Measurements from ENCODE around the gene DAPK1. TPM values are rescaled to one million over a fixed set of nuclear protein-coding genes. Genes with fewer than 3 reads are reported as not detected.
A peak's percentile ranks its signal among the peaks of the same experiment; 100 is the strongest.

DAPK1 gene
- polyA plus RNA-seq, 1 experiment: 5.4 TPM

DNA sequence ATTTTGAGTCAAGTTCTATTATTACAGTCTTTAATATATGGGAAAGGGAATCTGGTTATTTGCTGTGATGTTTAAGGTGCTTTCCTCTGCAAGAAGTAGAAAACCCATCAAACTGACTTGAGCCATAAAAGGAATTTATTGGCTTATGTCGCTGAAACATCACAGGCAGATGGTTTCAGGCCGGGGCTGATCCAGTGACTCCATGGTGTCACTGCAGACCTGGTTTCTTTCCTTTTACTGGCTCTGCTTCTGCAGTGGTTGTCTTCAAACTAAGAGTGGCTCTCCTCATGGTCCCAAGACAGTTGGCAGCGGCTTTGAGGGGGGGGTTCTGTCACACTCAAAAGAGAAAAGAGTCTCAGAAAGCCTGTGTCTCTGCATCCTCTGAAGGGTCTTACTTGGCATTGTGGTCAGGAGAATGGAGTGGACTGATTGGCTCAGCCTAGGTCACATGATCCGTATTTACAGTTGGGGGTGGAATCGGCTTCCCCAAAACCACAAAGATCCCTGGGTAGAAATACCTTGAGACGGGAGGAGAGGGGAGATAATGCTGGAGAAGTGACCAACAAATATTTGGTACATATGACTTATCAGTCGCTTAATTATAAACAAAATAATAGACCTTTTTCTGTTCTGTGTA, 106.3 kb downstream of the DAPK1 start:
- ChIA-PET CTCF (no interaction called here), POLR2A (no interaction called here)
- TF ChIP-seq CTCF (IDR thresholded peaks at IDR 0.05; ENCODE audit: insufficient read depth, low read depth, low read length): no peak
- no peak for DNase-seq (ENCODE audit: low read depth)
- Histone ChIP-seq H3K36me3 (ENCODE audit: control insufficient read depth, insufficient read depth, low read length) (no peaks in the 10 kb centered on the region), H3K27me3 (ENCODE audit: control insufficient read depth, insufficient read depth, low read length) (no peaks in the 10 kb centered on the region), H3K4me3 (ENCODE audit: low read depth, low read length) (no peak overlapping the region)

DNA sequence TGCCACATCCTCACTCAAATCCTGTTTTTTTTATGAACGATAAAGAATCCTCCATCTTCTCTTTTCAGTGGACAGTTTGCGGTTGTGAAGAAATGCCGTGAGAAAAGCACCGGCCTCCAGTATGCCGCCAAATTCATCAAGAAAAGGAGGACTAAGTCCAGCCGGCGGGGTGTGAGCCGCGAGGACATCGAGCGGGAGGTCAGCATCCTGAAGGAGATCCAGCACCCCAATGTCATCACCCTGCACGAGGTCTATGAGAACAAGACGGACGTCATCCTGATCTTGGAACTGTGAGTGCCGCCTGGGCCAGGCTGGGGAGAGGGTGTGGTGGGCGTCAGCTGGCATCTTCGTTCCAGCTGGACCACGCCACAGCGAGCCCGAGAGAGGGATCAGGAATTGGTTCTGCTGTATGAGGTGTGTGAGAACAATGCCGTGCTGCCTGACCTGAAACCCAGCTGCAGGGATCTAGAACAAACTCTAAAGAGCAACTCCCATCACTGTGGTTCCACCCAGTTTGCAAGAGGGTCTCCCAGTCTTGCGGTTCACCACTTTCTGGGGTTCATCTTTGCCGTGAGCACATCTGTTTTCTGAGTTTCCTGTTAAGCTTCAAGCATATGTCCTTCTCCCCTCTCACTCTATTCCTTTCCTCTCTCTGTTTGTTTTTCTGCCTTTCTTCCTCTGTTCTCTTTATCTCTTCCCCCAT, 107.4 kb downstream of the DAPK1 start:
- Histone ChIP-seq H3K27me3 (ENCODE audit: control insufficient read depth, insufficient read depth, low read length) (no peaks in the 10 kb centered on the region), H3K4me3 (ENCODE audit: low read depth, low read length) (no peak overlapping the region), H3K36me3 (ENCODE audit: control insufficient read depth, insufficient read depth, low read length) (no peaks in the 10 kb centered on the region)
- ChIA-PET POLR2A (no interaction called here), CTCF (no interaction called here)
- no peak for DNase-seq (ENCODE audit: low read depth)
- TF ChIP-seq CTCF (IDR thresholded peaks at IDR 0.05; ENCODE audit: insufficient read depth, low read depth, low read length): no peak

GRCh38 chr9:87605676-87606075, 108.0 kb downstream of the DAPK1 start:
- TF ChIP-seq CTCF (IDR thresholded peaks at IDR 0.05; ENCODE audit: insufficient read depth, low read depth, low read length): no peak
- ChIA-PET POLR2A (no interaction called here), CTCF (no interaction called here)
- DNase-seq (ENCODE audit: low read depth): no peak
- Histone ChIP-seq H3K4me3 (ENCODE audit: low read depth, low read length) (no peak overlapping the region), H3K36me3 (ENCODE audit: control insufficient read depth, insufficient read depth, low read length) (no peaks in the 10 kb centered on the region), H3K27me3 (ENCODE audit: control insufficient read depth, insufficient read depth, low read length) (no peaks in the 10 kb centered on the region)

GRCh38 chr9:87606841-87607521, 109.3 kb downstream of the DAPK1 start:
- Histone ChIP-seq H3K4me3 (ENCODE audit: low read depth, low read length) (no peak overlapping the region), H3K36me3 (ENCODE audit: control insufficient read depth, insufficient read depth, low read length) (no peaks in the 10 kb centered on the region), H3K27me3 (ENCODE audit: control insufficient read depth, insufficient read depth, low read length) (no peaks in the 10 kb centered on the region)
- no peak for TF ChIP-seq CTCF (IDR thresholded peaks at IDR 0.05; ENCODE audit: insufficient read depth, low read depth, low read length)
- POLR2A ChIA-PET: interaction anchor here (0.7 kb wide), 1 partner anchor 61 kb away, joined by 3 read pairs; no protein-coding TSS in a partner anchor
- CTCF ChIA-PET: no interaction called here
- DNase-seq (ENCODE audit: low read depth): peak; percentile 34

DNA sequence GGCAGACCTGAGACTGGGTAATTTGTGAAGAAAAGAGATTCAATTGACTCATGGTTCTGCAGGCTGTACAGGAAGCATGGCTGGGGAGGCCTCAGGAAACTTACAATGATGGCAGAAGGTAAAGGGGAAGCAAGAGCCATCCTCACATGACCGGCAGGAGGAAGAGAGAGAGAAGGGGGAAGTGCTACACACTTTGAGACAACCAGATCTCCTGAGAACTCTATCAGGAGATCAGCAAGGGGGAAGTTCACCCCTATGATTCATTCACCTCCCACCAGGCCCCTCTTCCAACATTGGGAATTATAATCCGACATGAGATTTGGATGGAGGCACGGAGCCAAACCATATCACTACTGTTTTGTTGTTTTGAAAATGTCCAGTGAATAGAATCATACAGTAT, 110.2 kb downstream of the DAPK1 start:
- Histone ChIP-seq H3K27me3 (ENCODE audit: control insufficient read depth, insufficient read depth, low read length) (no peaks in the 10 kb centered on the region), H3K4me3 (ENCODE audit: low read depth, low read length) (no peak overlapping the region), H3K36me3 (ENCODE audit: control insufficient read depth, insufficient read depth, low read length) (no peaks in the 10 kb centered on the region)
- POLR2A ChIA-PET: no interaction called here
- no peak for DNase-seq (ENCODE audit: low read depth)
- no peak for TF ChIP-seq CTCF (IDR thresholded peaks at IDR 0.05; ENCODE audit: insufficient read depth, low read depth, low read length)
- CTCF ChIA-PET: interaction anchor here (0.8 kb wide), 1 partner anchor 55 kb away, joined by 3 read pairs; no protein-coding TSS in a partner anchor
